GM10266 (cell line): Measurements from ENCODE around the gene NOSIP.
"Not testable (repeated sequence)": the region's sequence is repeated elsewhere in the genome, so short reads cannot be mapped to it uniquely, and the experiment has no call there.

Experiments used
- DNase-seq: peaks from one replicate; pipeline ENCODE4 v3.0.0; 2012; ENCODE audit errors: extremely low spot score
- TF ChIP-seq, protein P1 (sequence below): IDR thresholded peaks from 2 replicates; pipeline ENCODE4 v1.5.1; 2012; ENCODE audit warnings: mild to moderate bottlenecking, low read depth; ENCODE audit not compliant: control insufficient read depth, insufficient read depth; ENCODE audit errors: missing control alignments

NOSIP gene, protein sequence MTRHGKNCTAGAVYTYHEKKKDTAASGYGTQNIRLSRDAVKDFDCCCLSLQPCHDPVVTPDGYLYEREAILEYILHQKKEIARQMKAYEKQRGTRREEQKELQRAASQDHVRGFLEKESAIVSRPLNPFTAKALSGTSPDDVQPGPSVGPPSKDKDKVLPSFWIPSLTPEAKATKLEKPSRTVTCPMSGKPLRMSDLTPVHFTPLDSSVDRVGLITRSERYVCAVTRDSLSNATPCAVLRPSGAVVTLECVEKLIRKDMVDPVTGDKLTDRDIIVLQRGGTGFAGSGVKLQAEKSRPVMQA

DNA sequence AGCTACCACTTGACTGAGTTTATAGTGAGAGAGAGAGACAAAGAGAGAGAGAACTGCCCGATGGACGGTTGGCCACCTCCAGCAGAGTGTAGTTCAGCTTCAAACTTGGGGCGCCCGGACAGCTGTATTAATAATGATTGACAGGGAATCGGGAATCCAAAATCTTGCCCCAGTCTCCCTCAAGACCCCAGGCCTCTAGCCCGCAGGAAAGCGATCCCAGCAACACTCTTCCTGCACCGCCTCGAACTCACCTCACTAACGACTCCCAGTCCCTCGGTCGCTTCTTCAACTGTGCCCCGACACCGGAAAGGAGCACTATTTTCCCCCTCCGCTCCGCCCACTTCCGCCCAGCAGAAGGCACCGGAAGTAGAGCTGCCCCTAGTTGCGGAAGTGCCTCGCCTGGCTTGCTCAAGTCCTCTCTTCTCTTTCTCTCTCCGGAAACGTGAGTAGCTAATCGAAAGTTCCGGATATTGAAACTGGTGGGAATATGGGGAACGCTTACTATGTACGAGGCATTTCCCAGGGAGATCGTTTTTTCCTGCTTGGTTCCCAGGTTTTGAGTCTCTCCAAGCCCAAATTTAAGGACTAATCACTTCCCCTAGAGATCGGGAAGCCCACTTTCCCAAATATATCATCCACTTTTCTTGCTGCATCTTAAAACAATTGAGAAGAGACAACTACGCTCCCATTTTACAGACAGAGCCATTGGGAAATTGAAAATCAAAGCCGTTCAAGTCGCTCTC lies at the start of gene NOSIP:
Gene NOSIP (minus strand): TSS at position 293 of the 743 bp plus-strand sequence. CDS start 19,865 bp downstream, outside the sequence.
- TF ChIP-seq, protein P1, sequence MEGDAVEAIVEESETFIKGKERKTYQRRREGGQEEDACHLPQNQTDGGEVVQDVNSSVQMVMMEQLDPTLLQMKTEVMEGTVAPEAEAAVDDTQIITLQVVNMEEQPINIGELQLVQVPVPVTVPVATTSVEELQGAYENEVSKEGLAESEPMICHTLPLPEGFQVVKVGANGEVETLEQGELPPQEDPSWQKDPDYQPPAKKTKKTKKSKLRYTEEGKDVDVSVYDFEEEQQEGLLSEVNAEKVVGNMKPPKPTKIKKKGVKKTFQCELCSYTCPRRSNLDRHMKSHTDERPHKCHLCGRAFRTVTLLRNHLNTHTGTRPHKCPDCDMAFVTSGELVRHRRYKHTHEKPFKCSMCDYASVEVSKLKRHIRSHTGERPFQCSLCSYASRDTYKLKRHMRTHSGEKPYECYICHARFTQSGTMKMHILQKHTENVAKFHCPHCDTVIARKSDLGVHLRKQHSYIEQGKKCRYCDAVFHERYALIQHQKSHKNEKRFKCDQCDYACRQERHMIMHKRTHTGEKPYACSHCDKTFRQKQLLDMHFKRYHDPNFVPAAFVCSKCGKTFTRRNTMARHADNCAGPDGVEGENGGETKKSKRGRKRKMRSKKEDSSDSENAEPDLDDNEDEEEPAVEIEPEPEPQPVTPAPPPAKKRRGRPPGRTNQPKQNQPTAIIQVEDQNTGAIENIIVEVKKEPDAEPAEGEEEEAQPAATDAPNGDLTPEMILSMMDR: no peak
- peak; percentile 88 for DNase-seq

DNA sequence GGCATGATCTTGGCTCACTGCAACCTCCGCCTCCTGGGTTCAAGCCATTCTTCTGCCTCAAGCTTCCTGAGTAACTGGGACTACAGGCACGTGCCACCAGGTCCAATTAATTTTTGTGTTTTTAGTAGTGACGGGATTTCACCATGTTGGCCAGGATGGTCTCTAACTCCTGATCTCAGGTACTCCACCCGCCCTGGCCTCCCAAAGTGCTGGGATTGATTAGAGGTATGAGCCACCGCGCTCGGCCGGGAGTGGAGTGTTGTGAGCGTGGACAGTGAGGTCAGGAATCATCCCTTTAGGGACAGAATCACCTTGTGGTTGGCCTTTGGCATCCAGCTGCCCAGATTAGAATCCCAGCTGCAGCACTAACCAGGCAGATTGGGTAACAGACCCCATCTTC lies 49.3 kb upstream of the NOSIP start:
- TF ChIP-seq, protein P1: no peak

DNA sequence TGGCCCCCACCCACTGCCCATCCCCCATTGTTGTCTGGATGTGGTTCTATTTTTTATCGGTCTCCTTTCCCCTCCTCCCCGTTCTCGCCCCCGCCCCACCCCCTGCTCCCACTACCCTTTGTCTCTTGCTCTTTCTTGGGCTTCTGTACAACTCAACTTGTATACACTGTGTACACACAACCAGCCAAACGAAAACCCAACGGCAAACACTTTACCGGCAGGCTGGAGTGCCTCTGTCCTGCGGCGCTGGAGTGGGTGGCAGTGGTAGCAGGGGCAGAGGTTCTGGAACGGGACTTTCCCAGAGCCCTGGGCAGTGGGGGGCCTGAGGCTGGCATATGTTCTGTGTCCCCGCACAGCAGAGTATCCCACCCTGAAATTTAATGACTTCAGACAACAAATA lies 45.9 kb upstream of the NOSIP start:
- DNase-seq: no peak
- TF ChIP-seq, protein P1: no peak

More for the DNA sequence above, 49.3 kb upstream of the NOSIP start:
- DNase-seq: no peak

DNA sequence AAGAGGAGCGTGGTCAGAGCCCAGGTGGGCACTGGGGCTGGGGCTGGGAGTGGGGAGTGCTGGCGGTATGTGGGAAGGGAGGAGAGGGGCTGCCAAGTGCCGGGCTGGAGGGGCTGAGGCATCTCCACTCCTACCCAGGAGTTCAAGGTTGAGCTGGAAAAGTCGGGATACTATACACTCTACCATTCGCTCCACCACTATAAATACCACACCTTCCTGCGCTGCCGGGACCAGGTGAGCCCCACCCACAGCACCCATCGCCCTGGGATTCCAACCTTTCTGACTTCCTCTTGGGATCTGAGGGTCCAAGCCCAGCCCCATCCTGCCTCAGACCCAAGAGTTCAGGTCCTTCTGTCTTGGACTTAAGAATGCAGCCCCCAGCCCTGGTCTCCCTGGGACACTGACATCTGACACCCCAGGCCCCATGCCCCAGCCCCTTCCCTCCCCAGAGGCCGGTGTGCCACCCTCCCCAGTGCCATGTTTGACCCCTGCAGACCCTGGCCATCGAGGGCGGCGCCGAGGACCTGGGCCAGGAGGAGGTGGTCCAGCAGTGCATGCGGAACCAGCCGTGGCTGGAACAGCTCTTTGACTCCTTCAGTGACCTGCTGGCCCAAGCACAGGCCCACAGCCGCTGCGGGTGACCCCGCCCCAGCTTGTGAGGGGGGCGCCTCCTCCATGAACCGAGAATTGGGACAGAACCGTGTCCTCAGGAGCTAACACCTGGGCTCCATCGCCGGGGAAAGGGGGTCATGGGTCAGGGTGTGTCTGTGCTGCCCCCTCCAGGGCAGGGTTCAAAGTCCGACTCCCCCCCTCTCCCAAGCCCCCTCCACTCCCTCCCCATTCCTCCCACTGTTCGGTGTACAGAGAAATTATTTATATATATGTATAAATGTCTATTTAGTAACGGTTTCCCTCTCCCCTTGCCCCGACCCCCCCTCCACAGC lies 44.9 kb upstream of the NOSIP start:
- TF ChIP-seq, protein P1: no peak
- no peak for DNase-seq

DNA sequence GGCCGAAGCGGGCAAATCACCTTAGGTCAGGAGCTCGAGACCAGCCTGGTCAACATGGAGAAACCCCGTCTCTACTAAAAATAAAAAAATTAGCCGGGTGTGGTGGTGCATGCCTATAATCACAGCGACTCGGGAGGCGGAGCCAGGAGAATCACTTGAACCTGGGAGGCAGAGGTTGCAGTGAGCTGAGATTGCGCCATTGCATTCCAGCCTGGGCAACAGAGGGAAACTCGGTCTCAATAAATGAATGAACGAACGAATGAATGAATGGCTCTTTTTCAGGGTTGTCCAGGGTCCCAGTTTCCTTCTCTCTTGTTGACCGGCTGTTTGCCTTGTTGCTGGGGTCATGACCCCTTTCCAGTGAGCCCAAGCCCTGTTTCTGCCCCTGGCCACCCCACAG lies 37.5 kb upstream of the NOSIP start:
- DNase-seq: not testable (repeated sequence)

DNA sequence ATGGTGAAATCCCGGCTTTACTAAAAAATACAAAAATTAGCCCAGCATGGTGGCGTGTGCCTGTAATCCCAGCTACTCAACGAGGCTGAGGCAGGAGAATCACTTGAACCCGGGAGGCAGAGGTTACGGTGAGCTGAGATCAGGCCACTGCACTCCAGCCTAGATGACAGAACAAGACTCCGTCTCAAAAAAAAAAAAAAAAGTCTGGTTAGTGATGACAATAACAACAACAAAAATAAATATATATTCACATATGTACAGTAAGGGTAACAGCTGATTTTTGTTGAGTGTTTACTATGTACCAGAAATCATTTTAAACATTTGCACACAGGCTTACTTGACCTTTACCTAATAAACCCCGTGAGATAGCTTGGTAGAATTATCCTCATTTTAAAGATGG lies 36.6 kb upstream of the NOSIP start:
- DNase-seq: no peak
- TF ChIP-seq, protein P1: no peak

DNA sequence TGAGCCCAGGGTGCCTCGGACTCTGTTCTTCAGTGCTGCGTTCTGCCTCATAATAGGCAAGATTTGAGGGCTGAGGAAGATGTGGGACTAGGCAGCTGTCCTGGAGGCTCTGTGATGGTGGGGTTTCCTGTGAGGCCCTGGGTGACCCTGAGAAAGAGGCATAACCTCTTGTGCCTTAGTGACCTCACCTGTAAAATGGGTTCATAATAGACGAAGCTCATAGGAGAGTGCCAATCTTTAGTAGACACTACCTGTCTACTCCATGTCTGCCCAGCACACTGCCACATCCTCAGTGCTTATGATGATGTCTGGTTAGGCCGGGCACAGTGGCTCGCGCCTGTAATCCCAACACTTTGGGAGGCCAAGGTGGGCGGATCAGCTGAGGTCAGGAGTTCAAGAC lies 36.2 kb upstream of the NOSIP start:
- TF ChIP-seq, protein P1: no peak
- no peak for DNase-seq
